Measurements from ENCODE around the gene FRG2C. TPM values are rescaled to one million over a fixed set of nuclear protein-coding genes. Genes with fewer than 3 reads are reported as not detected.

FRG2C gene
- not detected in 5 replicates for total RNA-seq (2022; extraction: Qiagen RNA extraction; ENCODE audit: low read depth)

GRCh38 chr3:75664028-75664427 is at the start of gene FRG2C:
Gene FRG2C, plus strand, starts transcription at chr3:75664328. Its CDS starts 52 bp downstream, at chr3:75664380.

Other genes starting within 250 kb of the FRG2C start
- 1.8 to 3.6 TPM (median 2.9 TPM) in 5 replicates for gene ZNF717, start 121.2 kb downstream of the FRG2C start, total RNA-seq (2022; extraction: Qiagen RNA extraction; ENCODE audit: low read depth)